Measurements from ENCODE around the gene DAPK2. TPM values are rescaled to one million over a fixed set of nuclear protein-coding genes. Genes with fewer than 3 reads are reported as not detected.
A peak's percentile ranks its signal among the peaks of the same experiment; 100 is the strongest.

Gene DAPK2
- total RNA-seq, 1 donor from 2014 or later = 5.0 TPM

DNA sequence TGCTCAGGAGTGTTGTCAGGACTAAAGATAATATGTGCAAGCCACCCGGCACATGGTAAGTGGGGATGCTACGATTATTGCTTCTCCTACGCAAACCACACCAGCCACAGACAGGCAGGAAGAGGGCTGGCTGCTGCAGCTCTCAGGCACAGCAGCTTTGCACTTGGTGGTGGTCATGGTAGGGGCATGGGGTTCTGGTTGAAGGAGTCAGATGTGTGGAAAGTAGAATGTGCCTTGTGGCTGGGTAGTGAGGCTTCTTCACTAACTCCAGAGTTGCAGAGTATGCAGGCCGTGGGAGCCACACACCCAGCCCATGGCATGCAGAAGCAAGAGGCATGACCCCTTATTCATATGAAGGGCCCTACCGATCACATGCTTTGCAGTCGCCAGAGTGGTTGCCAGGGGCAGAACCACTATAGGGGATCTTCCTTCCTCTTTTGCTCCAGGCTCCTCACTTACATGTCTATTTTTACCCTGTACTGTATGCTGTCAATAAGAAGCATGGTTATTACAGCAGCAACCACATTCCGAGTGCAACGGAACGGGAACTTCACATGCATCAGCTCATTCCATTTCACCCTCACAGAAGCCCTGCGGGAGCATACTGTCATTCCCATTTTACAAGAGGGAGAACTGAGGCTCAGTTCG lies 153.4 kb downstream of the DAPK2 start:
- DNase-seq = no peak

DNA sequence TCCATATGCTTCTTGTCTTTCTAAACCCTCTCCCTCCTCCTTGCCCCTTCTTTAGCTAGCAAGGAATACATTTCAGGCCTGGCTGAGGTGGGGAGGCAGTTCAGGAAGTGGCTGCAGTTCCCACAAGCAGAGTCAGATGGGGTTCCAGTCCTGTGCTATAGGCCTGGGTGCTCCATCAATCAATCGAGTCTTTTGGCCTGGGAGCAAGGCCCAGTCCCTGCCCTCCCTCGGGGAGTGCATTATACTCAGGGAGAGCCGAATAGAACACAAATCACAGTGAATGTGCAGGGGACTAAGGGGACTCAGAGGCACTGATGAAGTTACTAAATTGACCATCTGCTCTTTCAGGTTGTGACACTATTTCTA lies 154.5 kb downstream of the DAPK2 start:
- no peak for DNase-seq

DNA sequence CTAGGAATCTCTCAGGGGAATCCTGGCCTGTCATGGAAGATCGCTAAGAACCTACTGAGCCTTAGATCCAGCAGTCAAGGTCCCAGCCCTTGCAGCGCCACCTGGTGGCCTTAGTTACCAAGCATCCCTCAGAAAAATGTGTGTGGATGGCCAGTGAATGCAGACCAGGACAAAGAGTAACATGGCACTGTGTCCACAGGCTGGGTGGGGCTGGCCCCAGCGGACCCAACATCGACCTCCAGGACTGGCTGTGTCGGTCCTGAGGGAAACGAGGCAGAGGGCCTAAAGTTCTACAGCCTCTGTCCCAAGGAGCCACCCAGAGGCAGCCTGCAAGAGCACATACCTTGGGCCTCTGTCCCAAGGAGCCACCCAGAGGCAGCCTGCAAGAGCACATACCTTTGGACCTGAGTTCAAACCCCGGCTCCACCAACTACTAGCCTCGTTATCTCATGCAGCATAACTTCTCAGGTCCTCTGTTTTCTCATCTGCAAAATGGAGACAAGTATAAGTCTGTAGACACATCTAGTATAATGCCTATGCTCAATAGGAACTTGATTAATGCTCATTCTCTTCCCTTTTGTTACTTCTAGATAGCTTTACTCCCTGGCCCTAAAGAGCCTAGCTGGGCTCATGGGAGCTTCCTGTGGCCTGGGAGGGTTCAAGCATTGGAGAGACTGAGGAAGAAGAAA lies 155.1 kb downstream of the DAPK2 start:
- peak; percentile 68 for DNase-seq

DNA sequence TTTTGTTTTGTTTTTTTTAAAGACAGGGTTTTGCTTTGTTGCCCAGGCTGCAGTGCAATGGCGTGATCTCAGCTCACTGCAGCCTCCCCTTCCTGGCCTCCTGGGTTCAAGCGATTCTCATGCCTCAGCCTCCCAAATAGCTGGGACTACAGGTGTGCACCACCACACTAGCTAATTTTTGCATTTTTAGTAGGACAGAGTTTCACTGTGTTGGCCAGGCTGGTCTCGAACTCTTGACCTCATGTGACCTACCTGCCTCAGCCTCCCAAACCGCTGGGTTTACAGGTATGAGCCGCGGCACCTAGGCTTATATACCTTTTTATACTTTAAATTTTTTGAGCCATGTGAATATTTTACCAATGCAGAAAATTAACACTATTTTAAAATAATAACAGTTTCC lies 155.7 kb downstream of the DAPK2 start:
- DNase-seq = no peak

DNA sequence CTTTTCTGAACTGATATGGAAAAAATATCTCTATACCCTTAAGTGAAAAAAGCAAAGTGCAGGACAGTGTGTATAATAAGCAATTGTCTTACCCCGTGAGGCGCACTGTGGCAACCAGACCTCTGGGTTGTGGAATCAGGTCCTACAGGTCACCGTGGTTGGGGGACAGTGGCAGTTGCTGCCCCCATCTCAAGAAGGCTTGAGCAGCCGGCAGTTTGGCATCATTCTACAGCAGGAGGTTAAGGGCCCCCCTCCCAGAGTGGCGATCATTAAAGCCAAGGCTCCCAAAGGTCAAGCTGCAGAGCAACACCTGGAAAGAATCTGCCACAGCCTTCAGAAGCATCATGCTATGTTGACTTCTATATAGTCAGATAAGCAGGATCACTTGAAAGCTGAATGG lies 156.5 kb downstream of the DAPK2 start:
- DNase-seq = no peak

DNA sequence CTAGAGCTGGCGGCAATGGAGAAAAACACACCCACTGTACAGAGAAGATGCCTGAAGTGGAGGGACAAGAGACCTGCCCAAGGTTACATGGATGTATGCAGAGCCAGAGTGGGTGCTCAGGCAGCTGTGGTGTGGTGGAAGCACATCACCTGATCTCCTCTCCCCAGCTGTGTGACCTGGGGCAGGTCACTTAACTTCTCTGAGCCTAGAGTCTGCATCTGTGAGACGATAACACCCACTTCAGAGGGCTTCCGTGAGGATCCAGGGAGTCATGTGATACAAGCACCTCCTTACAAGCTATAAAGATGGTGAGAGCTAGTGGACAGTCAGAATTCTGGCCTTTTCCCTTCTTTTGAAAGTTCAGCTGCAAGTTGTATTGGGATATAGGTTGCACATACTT lies 157.5 kb downstream of the DAPK2 start:
- no peak for DNase-seq

DNA sequence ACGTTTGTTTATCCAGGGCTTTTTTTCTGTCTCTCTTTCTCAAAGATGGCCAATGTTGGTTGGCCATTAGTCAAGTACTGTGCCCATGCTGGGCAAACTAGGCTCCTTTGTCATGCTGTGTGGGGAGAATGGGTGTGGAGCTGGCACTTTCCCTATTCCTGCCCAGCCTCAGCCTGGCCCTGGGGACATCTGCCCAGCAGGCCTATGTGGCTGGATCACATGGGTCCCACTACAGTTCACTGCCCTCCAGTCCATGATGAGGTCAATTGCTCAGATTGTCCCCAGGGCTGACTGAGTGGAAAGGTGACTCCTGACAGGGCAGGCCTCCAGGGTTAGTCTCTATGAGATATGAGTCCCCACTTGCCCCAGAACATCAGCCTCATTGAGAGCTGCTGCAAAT lies 158.1 kb downstream of the DAPK2 start:
- peak; percentile 20 for DNase-seq

DNA sequence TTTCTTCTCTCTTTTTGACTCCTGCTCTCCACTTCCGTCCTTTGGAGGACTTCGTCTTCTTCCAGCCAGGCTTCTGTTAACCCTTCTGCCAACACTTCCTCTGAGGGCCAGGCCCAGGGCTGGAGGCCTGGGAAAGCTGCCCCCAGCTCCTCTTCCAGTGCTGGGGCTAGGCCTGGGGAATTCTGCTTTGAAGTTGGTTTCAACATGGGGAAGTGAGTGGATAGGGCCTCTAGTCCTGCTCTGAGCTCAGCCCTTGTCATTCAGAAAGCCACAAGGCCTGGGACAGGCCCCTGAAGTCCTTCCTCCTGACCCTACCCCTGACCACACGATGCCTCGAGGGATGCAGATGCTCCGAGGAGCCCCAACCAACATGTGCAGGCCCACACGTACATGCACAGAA lies 158.7 kb downstream of the DAPK2 start:
- no peak for DNase-seq

DNA sequence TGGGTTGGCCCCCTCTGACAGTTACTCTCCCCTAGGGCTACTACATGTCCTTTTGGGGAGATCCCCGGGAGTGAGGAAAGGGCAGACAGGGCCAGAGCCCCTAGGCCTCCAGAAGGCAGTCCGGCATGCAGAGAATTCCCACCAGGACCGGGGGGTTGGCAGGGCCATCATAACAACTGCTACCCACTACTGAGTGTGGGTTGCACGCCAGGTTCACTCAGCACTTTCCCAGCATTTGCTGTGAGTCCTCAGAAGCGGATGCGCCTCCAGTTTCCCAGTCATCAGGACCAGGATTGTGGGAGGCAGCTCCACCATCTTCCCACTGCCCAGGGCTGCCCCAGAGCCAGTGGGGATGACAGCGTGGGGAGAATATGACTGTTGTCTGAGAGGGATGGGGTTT lies 161.3 kb downstream of the DAPK2 start:
- no peak for DNase-seq

DNA sequence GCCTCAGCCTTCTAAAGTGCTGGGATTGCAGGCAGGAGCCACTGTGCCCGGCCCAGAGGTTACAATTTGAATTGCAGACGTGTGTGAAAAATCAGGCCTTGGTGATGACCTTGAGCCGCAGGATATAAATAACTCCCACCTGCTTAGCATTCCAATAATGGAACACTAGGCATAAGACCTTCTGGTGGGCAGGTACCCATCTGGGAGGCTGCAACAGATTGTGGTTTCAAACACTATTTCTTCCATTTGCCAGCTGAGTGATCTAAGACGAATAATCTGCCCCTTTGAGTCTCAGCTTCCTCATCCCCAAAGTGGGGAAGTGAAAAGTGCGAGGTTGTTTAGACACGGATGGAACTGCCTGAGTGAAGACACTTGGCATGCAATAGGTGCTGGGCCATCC lies 164.9 kb downstream of the DAPK2 start:
- no peak for DNase-seq

DNA sequence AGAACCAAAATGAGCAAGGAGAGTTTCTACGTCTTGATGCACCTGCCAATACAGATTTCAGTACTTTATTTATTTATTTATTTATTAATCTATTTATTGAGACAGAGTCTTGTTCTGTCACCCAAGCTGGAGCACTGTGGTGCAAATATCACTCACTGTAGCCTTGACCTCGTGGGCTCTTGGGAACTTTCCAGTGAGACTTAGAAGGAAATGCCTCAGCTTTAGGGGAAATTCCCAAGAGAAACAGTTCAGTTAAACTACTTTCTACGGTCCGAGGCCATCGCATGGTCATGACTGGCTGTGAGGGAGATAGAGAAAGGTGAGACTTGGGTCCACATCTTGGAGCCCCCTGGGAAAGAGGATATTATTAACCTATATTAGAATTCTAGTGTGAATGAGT lies 165.5 kb downstream of the DAPK2 start:
- DNase-seq = no peak

DNA sequence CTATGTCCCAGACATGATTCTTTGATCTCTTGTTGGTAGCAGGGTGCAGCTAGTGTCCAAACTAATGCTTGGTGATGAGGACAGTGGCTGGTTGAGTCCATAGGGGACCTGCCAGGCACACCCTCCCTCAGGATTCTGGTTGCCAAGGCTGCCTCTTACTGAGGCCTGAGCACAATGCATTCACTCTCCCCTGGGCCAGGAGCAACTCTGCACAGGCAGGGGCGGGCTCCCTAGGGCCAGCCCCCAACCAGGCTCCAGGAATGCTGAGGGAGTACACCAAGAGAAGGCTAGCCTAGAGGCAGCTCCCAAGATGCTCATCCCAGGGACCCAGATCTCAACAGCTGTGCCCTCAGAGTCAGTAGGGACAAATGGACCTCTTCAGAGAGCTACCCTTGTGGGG lies 166.3 kb downstream of the DAPK2 start:
- DNase-seq = no peak

DNA sequence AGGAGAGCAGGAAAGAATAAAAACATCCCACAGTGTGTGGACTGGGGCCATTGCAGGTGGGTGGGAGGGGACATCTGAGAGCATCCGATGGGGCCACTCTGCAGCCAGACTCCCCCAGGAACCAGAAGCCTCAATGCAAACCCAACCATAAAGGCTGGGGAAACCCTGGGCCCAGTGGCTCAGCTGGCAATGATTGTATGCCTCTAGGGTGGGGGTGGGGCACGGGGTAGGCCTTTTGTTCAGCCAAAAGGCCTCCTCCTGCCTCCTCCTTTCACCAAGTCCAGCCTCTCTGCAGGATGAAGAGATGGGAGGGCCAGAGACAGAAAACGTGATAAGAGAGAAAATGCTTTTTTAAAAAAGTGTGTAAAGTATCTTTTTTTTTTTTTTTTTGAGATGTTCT lies 167.1 kb downstream of the DAPK2 start:
- DNase-seq = no peak

DNA sequence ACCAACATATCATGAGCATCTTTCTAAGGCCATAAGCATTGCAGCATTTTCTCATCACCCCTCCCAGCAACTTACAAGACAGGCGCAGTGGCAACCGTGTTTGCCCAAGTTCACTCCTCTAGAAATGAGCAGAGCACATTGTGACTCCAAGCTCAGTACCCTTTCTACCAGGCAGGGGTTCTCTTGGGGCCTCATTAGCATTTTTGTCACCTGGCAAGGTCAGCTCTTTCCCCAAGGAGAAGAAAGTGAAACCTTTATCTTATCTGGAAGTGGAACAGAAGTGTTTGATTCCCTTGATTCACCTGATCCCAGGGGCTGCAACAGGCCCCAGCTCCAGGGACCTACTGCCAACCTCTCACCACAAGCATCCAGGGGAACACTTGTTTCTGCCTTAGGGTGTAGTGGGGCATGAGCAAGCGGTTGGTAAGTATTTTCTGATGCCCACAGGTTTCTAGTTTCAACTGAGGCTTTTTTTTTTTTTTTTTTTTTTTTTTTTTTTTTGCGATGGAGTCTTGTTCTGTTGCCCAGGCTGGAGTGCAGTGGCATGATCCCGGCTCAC lies 168.5 kb downstream of the DAPK2 start:
- no peak for DNase-seq

DNA sequence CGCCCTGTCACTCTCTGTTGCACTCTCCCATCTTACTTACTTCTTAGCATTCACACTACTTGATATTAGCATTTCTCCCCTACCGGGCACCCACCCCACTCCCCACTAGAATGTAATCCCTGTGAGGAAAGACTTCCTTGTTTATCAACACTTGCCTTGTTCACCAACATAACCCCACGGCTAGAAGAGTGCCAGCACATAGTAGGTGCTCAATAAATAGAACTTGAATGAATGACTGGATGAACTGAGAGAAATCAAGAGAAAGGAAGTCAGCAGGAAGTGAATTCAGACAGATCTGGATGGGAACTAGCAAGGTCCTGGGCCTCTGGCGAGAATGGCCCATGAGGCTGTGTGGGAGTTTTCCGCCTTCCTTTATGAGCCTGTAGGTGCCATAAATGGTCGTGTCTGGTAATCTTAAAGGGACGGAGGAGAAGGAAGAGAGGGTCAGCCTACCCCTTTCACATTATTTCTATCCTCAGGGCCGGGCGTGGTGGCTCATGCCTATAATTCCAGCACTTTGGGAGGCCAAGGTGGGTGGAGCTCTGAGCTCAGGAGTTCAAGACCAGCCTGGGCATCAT lies 170.1 kb downstream of the DAPK2 start:
- no peak for DNase-seq

DNA sequence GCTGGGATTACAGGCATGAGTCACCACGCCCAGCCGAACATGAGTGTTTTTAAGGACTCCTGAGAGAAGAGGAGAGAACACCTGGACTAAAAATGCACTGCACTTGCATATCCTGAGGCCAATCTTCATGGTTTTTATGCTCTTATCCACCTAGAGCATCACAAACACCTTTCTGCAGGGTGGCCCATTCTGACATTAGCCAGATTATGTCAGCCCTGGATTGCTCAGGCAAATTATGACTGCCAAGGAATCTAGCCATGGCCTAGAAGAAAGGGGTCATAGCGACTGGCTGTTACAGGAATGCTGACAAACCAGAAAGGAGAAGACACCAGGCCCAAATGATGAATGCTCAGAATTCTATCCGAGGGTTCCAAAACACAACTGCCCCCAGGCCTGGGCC lies 171.7 kb downstream of the DAPK2 start:
- DNase-seq = no peak

DNA sequence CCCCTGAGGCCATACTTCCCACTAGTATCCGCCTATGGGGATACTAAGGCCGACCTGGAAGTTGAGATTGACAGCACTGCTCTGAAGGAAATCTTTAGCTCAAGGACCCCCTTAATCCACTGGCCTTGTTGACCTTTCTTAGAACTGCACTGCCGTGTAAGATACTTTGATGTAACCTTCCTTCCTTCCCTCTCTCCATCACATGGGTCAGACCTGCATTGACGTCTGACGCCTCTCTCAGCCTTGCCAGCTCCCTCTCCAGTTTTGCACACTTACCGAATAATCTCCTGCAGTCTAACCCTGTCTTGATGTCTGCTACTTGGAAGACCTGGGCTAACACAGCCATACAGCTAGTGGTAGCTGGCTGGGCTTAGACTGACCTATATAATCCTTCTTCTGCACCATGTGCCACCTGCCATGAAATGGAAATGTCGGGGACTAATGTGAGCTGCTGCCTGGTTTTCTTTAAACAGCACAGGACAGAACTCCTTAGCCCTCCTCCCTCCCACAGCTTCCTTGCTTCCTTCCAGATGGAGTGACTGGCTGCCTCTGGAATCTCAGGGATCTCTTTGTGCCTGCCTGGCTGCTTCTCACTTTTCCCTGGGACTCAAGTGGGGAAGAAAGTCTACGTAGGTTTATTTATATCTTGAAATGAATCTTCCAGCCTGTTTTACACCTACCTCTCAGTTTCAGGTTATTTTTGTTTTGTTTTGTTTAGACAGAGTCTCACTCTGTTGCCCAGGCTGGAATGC lies 173.3 kb downstream of the DAPK2 start:
- peak; percentile 47 for DNase-seq

DNA sequence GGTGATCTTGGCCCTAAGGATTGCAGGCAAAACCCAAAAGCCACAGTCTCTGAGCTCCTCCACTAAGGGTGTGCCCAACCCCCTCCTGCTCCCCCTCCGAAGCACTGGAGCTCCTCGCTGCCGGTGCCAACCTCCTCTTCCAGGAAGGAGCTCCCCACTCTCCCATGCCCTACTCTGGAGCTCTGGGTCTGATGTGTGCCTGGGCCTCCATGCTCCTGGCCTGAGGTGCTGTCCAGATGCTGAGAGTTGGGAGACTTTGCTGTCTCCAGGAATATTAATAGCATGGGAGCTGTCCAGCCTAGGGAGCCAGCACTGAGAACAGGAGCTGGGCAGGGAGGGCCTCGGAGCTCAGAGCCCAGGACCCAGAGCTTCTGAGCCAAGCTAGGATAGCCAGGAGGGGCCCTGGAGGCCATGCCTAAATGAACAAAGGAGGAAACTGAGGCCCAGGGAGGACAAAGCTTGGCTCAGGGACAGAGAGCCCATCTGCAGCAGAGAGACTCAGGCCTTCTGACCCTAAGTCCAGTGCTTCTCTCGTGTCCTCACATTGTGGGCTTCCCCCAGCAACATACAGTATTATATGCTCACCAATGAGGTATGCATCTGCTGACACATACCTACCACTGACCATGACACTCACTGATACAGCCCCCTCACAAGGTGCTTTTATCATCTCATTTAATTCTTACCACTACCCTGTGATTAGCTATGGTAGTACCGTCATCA lies 175.6 kb downstream of the DAPK2 start:
- DNase-seq = peak; percentile 13

DNA sequence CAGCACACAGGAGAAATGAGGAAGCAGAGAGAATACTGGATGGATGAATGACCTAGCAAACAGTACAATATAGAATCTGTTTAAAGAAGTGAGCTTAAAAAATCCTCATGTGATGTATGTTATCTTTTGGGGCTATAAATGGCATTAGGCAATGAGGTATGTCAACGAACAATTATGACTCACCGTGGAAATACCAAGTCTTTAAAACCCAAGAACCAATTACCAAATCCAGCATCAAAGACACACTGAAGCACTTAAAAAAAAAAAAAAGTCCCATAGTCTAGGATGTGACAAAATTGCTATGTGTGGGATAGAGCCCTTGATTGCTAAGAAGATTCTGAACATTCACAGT lies 176.3 kb downstream of the DAPK2 start:
- no peak for DNase-seq

DNA sequence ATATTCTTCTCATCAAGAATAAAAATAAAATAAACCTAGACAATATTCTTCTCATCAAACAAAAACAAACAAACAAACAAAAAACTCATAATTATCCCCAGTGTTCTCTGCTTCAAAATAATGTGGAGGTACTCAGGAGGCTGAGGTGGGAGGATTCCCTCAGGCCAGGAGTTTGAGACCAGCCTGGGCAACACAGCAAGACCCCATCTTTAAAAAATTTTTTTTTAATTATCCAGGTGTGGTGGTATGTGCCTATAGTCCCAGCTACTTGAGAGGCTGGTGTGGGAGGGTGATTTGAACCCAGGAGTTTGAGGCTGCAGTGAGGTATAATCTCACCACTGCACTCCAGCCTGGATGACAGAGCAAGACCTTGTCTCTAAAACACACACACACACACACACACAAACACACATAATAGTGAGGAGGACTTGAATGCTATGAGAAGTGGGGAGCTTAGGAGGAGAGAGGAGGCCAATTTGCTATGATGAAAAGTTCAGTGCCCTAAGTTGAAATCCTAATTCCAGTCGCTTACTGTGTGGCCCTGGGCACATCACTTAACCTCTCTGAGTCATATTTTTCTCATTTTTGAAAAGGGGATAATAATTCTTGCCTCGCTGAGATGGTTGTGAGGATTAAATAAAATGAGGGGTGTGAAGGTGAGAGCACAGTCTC lies 176.8 kb downstream of the DAPK2 start:
- DNase-seq = no peak

DNA sequence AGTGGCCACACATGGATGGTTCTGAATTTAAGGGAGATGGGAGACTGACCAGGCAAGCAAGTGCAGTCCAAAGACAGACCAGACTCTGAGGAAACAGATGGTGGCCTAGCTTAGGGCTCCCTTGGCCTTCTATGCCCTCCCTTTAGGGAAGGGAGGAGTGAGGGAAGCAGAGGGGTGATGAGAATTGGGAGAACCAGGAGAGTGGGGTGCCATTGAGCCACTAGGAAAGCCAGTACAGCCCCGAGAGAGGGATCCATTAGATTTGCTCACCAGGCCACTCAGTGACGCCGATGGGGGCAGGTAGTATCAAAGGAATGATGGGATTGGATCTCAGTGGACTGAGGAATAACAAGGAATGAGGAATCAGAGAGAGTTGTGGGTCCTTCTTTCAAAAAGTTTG lies 182.1 kb downstream of the DAPK2 start:
- DNase-seq = no peak

DNA sequence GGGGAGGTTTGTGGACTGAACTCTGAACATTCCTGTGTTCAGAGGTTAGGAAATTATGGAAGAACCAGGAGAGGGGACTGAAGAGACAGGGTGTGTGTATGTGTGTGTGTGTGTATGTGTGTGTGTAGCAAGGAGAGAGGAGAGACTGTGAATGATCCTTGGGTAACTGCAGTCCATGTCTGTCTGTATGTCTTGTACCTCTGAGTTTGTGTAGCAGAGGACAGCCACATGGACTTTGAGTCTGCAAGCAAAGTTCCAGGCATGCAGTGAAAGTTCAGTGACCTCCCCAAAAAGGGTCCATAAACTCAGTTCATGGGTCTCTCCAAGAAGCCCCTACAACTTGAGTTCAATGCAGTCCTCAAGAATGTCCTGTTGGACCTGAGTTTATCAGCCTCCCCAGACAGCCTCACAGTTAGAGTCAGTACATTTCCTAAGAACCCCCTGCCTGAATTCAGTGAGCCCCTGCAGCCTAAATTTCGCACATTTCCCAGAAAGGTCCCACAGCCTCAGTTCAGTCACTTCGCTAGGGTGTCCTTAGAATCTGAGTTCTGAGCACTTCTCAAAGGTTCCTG lies 184.3 kb downstream of the DAPK2 start:
- no peak for DNase-seq

All from occipital lobe (tissue), 2 donors.